Astrocyte of the cerebellum (primary cell): Measurements from ENCODE around the gene LRRC49.

ENCODE experiments used
- DNase-seq: peaks from one replicate; pipeline ENCODE4 v3.0.0-alpha.2; 2011; ENCODE audit warnings: low read depth
- H3K4me3 ChIP-seq: 2 replicates; pipeline ENCODE4 v1.5.1; 2011; ENCODE audit warnings: mild to moderate bottlenecking, low read depth, low read length, moderate library complexity
- CTCF ChIP-seq: IDR thresholded peaks from 2 replicates; pipeline ENCODE4 v1.5.1; 2012; ENCODE audit warnings: low read length, low read depth, moderate library complexity, mild to moderate bottlenecking; ENCODE audit errors: missing control alignments
- in situ Hi-C: cut with HindIII; loops from 2 replicates; pipeline ENCODE4 v1.10.0; 2017; ENCODE audit warnings: low sequenced_read_pairs

Gene LRRC49

DNA sequence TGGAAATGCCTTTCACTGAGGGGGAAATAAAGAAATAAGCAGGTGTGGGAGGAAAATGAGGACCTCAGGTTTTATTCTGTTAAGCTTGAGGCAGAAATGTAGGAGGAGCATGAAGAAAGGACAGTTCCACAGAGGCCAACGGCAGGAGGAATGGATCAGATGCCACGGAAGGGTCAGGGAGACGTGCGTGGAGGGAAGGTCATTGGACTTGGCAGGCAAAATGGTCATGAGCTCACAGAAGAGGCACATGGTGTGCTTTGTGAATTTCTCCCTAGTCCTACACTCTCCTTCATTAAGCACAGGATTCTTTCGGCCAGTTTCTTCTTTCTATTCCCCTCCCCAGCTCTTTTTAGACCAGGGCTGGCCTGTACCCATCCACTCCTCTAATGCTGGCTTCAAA is 190.2 kb downstream of the LRRC49 start:
- no peak for TF ChIP-seq CTCF
- in situ Hi-C loops, result no loop called here
- H3K4me3 ChIP-seq, result no peak overlapping the region
- no peak for DNase-seq

DNA sequence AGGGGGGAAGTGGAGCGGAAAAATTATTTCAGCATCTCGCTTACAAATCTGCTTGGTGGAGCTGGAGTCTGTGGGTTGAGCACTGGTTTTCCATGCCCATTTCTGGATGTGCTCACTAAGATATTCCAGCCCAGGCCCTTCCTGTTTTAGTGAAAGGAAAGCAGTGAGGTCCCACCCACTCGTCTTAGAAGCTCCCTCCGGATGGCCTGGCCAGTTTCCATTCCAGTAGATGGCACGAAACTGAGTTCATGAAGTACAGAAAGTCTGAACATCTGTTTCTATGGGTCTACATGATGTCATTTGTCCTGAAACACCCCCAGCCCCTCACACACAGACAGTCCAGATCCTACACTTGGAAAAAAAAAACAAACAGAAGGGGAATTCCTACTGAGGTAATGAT is 190.7 kb downstream of the LRRC49 start:
- in situ Hi-C loops, result no loop called here
- no peak for DNase-seq
- H3K4me3 ChIP-seq, result no peak overlapping the region
- TF ChIP-seq CTCF, result no peak

DNA sequence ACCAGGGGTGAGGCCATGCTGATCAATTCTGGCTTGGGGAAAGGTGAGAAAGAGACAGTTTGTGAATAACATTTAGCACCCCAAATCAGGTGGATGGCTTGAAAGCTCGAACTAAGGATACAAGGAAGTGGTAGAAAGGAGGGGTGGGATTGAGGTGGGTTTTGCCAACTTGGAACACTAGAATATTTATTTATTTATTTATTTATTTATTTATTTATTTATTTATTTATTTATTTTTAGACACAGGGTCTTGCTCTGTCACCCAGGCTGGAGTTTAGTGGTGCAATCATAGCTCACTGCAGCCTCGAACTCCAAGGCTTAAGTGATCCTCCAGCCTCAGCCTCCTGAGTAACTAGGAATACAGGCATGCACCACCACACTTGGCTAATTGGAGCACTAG is 191.6 kb downstream of the LRRC49 start:
- DNase-seq, result no peak
- no peak for TF ChIP-seq CTCF
- in situ Hi-C loops, result no loop called here
- no peak overlapping the region for H3K4me3 ChIP-seq

DNA sequence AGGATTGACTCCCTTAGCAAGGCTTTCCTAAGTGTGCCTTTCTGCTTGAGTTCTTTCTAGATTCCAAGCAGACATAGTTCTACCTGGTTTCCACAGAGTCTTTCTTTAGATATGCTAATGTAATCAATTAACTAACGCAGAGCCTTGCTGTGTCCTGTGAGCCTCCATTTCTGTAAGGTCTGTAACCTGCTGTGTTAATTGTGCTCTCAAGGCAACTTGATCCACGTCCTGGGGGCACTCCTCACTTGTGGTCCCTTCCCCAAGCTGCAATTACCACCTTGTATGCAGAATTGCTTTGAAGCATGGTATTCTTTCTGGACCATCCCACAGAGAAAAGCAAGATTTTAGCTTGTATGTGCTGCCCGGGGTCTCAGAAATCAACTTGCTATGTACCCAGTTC is 193.2 kb downstream of the LRRC49 start:
- in situ Hi-C loops, result no loop called here
- no peak overlapping the region for H3K4me3 ChIP-seq
- TF ChIP-seq CTCF, result no peak
- DNase-seq, result no peak

GRCh38 chr15:71088155-71088554 is 195.5 kb downstream of the LRRC49 start:
- no peak for DNase-seq
- TF ChIP-seq CTCF, result no peak
- in situ Hi-C loops, result no loop called here
- H3K4me3 ChIP-seq, result no peak overlapping the region

DNA sequence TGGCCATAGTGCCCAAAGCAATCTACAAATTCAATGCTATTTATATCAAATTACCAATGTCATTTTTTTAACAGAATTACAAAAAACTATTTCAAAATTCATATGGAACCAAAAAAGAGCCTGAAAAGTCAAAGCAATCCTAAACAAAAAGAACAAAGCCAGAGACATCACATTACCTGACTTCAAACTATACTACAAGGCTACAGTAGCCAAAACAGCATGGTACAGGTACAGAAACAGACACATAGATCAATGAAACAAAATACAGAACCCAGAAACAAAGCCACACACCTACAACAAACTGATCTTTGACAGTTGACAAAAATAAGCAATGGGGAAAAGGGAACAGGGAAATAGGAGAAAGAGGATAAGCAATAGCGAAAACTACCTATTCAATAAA is 196.1 kb downstream of the LRRC49 start:
- no peak for TF ChIP-seq CTCF
- in situ Hi-C loops, result no loop called here
- DNase-seq, result no peak
- H3K4me3 ChIP-seq, result no peak overlapping the region

DNA sequence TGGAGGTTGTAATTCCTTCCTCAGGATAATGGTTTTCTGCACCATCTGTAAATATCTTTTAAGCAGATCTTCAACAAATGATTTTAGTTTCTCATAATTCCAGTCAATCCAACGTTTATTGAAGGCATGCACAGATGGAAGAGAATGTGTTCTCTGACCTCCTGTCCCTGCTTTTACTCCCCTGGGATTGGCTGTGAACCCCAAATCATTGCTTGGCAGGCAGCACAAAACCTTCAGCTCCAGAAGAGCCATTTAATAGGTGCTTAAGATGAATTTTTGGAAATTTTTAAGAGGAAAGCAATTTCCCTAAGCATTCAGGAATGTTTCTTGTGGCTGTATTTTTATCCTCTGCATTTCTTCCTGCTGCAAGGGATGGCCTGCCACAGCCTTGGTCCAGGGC is 197.2 kb downstream of the LRRC49 start:
- no peak overlapping the region for H3K4me3 ChIP-seq
- no peak for TF ChIP-seq CTCF
- in situ Hi-C loops, result no loop called here
- no peak for DNase-seq
